H1 (cell line): ENCODE results near the gene DRC1. TPM values are rescaled to one million over a fixed set of nuclear protein-coding genes. Genes with fewer than 3 reads are reported as not detected.

Source experiments
- CTCF ChIA-PET: fragments of 300-600 bp; sonication (Branson Sonifier 250); formaldehyde crosslinking; loops from one replicate; lab custom pipeline; 2021; ENCODE audit not compliant: partially characterized antibody; lab: Charles Lee
- POLR2A ChIA-PET: fragments of 300-600 bp; sonication (Branson Sonifier 250); formaldehyde crosslinking; loops from one replicate; lab custom pipeline; 2021; ENCODE audit warnings: inconsistent platforms; ENCODE audit not compliant: partially characterized antibody; lab: Charles Lee
- DNase-seq, 2 experiments: peaks; one replicate each; pipeline versions ENCODE4 v3.0.0 to v3.0.0-alpha.2; 2010 to 2022; ENCODE audit warnings: low spot score in 2 of 2, low read depth in 1 of 2, mixed read lengths in 1 of 2
- FAIRE-seq: peaks from 2 replicates; lab custom pipeline; 2011; peaks lifted over from hg19 to GRCh38; lab: Jason Lieb, UNC
- H2AFZ ChIP-seq: 2 replicates; pipeline ENCODE4 v1.8.1; 2012; ENCODE audit warnings: low read length, inconsistent platforms
- H2AK5ac ChIP-seq: 2 replicates; pipeline ENCODE4 v1.6.1; 2013; ENCODE audit warnings: low read depth, low read length
- H2BK120ac ChIP-seq: replicated peaks from 2 replicates; pipeline ENCODE3; 2013; ENCODE audit warnings: low read depth, low read length, inconsistent platforms
- H2BK12ac ChIP-seq: 2 replicates; pipeline ENCODE4 v1.6.1; 2013; ENCODE audit warnings: low read depth, low read length
- H2BK15ac ChIP-seq: 2 replicates; pipeline ENCODE4 v1.6.1; 2013; ENCODE audit warnings: low read length
- H2BK20ac ChIP-seq: 2 replicates; pipeline ENCODE4 v1.6.1; 2013; ENCODE audit warnings: low read length
- H2BK5ac ChIP-seq: 2 replicates; pipeline ENCODE4 v1.6.1; 2013; ENCODE audit warnings: low read depth, low read length
- H3K14ac ChIP-seq: 2 replicates; pipeline ENCODE4 v1.6.1; 2013; ENCODE audit warnings: inconsistent platforms; ENCODE audit not compliant: insufficient read length
- H3K18ac ChIP-seq: 2 replicates; pipeline ENCODE4 v1.6.1; 2013; ENCODE audit warnings: low read length; ENCODE audit errors: extremely low read depth
- H3K23ac ChIP-seq: 2 replicates; pipeline ENCODE4 v1.6.1; 2013; ENCODE audit warnings: inconsistent platforms; ENCODE audit not compliant: insufficient read length
- H3K23me2 ChIP-seq: 2 replicates; pipeline ENCODE4 v1.6.1; 2013; ENCODE audit warnings: low read depth, low read length
- H3K27ac ChIP-seq: 2 replicates; pipeline ENCODE4 v1.6.1; 2011; ENCODE audit warnings: low read depth, low read length, inconsistent platforms
- H3K27me3 ChIP-seq, 4 experiments: replicated peaks in 1 of 4; 1 replicate in 1 of 4; 2 replicates in 3 of 4; pipeline versions ENCODE4 v1.6.1 to v1.8.1; 2011 to 2013; ENCODE audit warnings: low read length in 3 of 4, mild to moderate bottlenecking in 3 of 4, inconsistent platforms in 2 of 4, mixed read lengths in 2 of 4, moderate library complexity in 1 of 4; ENCODE audit not compliant: control insufficient read depth in 3 of 4, insufficient read depth in 3 of 4; ENCODE audit errors: extremely low read depth in 1 of 4
- H3K36me3 ChIP-seq, 4 experiments: 2 replicates each; pipeline versions ENCODE4 v1.6.1 to v1.8.1; 2011 to 2013; ENCODE audit warnings: mild to moderate bottlenecking in 4 of 4, low read length in 3 of 4, moderate library complexity in 2 of 4, control low read depth in 1 of 4, inconsistent platforms in 1 of 4; ENCODE audit not compliant: insufficient read depth in 4 of 4, control insufficient read depth in 2 of 4
- H3K4ac ChIP-seq: replicated peaks from 2 replicates; pipeline ENCODE3; 2013; ENCODE audit warnings: low read length, low read depth, mixed read lengths, inconsistent platforms; ENCODE audit not compliant: insufficient read length
- H3K4me1 ChIP-seq, 4 experiments: replicated peaks in 1 of 4; 1 replicate in 1 of 4; 2 replicates in 3 of 4; pipeline versions ENCODE4 v1.6.1 to v1.8.1; 2011 to 2013; ENCODE audit warnings: low read length in 3 of 4, inconsistent platforms in 2 of 4, mixed read lengths in 1 of 4; ENCODE audit not compliant: insufficient read depth in 4 of 4, control insufficient read depth in 3 of 4
- H3K4me2 ChIP-seq, 2 experiments: 2 replicates each; pipeline versions ENCODE4 v1.6.1 to v1.8.1; 2011 to 2013; ENCODE audit warnings: low read depth in 2 of 2, low read length in 2 of 2, control low read depth in 1 of 2, inconsistent platforms in 1 of 2, mild to moderate bottlenecking in 1 of 2; ENCODE audit not compliant: insufficient read depth in 1 of 2
- H3K4me3 ChIP-seq, 4 experiments: fragments of 200-600, 300-600 bp in 1 of 4; sonication (generic), shearing (Covaris generic), sonication (Bioruptor Twin) in 1 of 4; 2 replicates each; pipeline versions ENCODE4 v1.5.1 to v1.8.1; 2011 to 2016; ENCODE audit warnings: low read length in 4 of 4, low read depth in 3 of 4, control low read depth in 2 of 4, inconsistent platforms in 2 of 4, mild to moderate bottlenecking in 2 of 4, mixed read lengths in 1 of 4, moderate library complexity in 1 of 4; ENCODE audit not compliant: insufficient read depth in 2 of 4; ENCODE audit errors: extremely low read depth in 1 of 4
- H3K56ac ChIP-seq: replicated peaks from 2 replicates; pipeline ENCODE3; 2013; ENCODE audit warnings: low read depth, mild to moderate bottlenecking, mixed read lengths, low read length, inconsistent platforms; ENCODE audit not compliant: insufficient read length
- H3K79me1 ChIP-seq: 2 replicates; pipeline ENCODE4 v1.6.1; 2013; ENCODE audit warnings: low read depth, low read length, control low read depth
- H3K79me2 ChIP-seq, 2 experiments: 2 replicates each; pipeline versions ENCODE4 v1.6.1 to v1.8.1; 2012 to 2013; ENCODE audit warnings: low read length in 2 of 2, mild to moderate bottlenecking in 2 of 2, inconsistent platforms in 1 of 2; ENCODE audit not compliant: insufficient read depth in 2 of 2, control insufficient read depth in 1 of 2
- H3K9ac ChIP-seq, 4 experiments: replicated peaks in 1 of 4; 1 replicate in 1 of 4; 2 replicates in 3 of 4; pipeline versions ENCODE4 v1.6.1 to v1.8.1; 2011 to 2013; ENCODE audit warnings: low read depth in 3 of 4, low read length in 3 of 4, control low read depth in 2 of 4, mild to moderate bottlenecking in 2 of 4, moderate library complexity in 2 of 4, inconsistent platforms in 1 of 4; ENCODE audit errors: extremely low read depth in 1 of 4
- H3K9me3 ChIP-seq, 2 experiments: 2 replicates each; pipeline versions ENCODE4 v1.6.1 to v1.8.1; 2012 to 2013; ENCODE audit warnings: mild to moderate bottlenecking in 2 of 2, moderate library complexity in 2 of 2, control low read depth in 1 of 2, inconsistent platforms in 1 of 2, low read depth in 1 of 2, low read length in 1 of 2, mixed read lengths in 1 of 2; ENCODE audit not compliant: insufficient read depth in 2 of 2
- H4K20me1 ChIP-seq, 2 experiments: replicated peaks in 1 of 2; 2 replicates each; pipeline versions ENCODE3 to v1.8.1; 2011 to 2013; ENCODE audit warnings: inconsistent platforms in 2 of 2, low read length in 2 of 2, mild to moderate bottlenecking in 1 of 2; ENCODE audit not compliant: insufficient read depth in 2 of 2, control insufficient read depth in 1 of 2
- H4K5ac ChIP-seq: 2 replicates; pipeline ENCODE4 v1.6.1; 2013; ENCODE audit warnings: low read length, low read depth, mixed read lengths, inconsistent platforms; ENCODE audit not compliant: insufficient read length
- H4K8ac ChIP-seq: 2 replicates; pipeline ENCODE4 v1.8.0; 2013; ENCODE audit warnings: mild to moderate bottlenecking, moderate library complexity, low read length, inconsistent platforms; ENCODE audit not compliant: insufficient read depth; ENCODE audit errors: extremely low read depth
- H4K91ac ChIP-seq: replicated peaks from 2 replicates; pipeline ENCODE3; 2013; ENCODE audit warnings: low read length, mixed read lengths, inconsistent platforms; ENCODE audit not compliant: insufficient read length
- CTBP2 ChIP-seq: IDR thresholded peaks from 2 replicates; pipeline ENCODE4 v1.7.0; 2011; ENCODE audit warnings: borderline replicate concordance, mild to moderate bottlenecking, moderate library complexity, mixed read lengths, low read length; ENCODE audit not compliant: insufficient read depth, insufficient read length
- E2F6 ChIP-seq: IDR thresholded peaks from 2 replicates; pipeline ENCODE4 v1.6.1; 2012; ENCODE audit warnings: inconsistent platforms
- KDM1A ChIP-seq: fragments of 200-600, 300-600 bp; sonication (generic); IDR thresholded peaks from 2 replicates; pipeline ENCODE4 v1.7.1; 2016; ENCODE audit warnings: mild to moderate bottlenecking, low read length, borderline replicate concordance
- NANOG ChIP-seq: IDR thresholded peaks from 2 replicates; pipeline ENCODE4 v1.6.1; 2011; ENCODE audit warnings: low read length, low read depth, mild to moderate bottlenecking, inconsistent platforms; ENCODE audit not compliant: insufficient read depth, poor library complexity, severe bottlenecking
- RNF2 ChIP-seq: fragments of 200-900, 300-1000 bp; sonication (generic); IDR thresholded peaks from 2 replicates; pipeline ENCODE4 v1.7.1; 2016; ENCODE audit warnings: borderline replicate concordance, low read depth, mild to moderate bottlenecking, antibody characterized with exemption, low read length; ENCODE audit not compliant: poor library complexity, severe bottlenecking; ENCODE audit errors: missing control alignments
- SIRT6 ChIP-seq: IDR thresholded peaks from one replicate; pipeline ENCODE4 v1.7.1; 2012; ENCODE audit warnings: low read length, inconsistent platforms
- SP4 ChIP-seq: IDR thresholded peaks from 2 replicates; pipeline ENCODE4 v1.6.1; 2012; ENCODE audit warnings: low read length, inconsistent platforms
- YY1 ChIP-seq: IDR thresholded peaks from 2 replicates; pipeline ENCODE4 v1.6.1; 2011; ENCODE audit warnings: low read depth, mild to moderate bottlenecking, low read length
- WGBS, 2 experiments: shearing (Covaris generic) in 1 of 2; methylation state at CpG; one replicate each; pipeline versions ENCODE4 v1.1.6 to v1.1.7; 2013 to 2015; ENCODE audit warnings: low lambda C conversion rate in 2 of 2, mixed read lengths in 2 of 2, inconsistent platforms in 1 of 2, low coverage in 1 of 2, missing lambda C conversion rate in 1 of 2; ENCODE audit not compliant: insufficient replicate concordance in 2 of 2, insufficient coverage in 1 of 2, insufficient read length in 1 of 2; ENCODE audit errors: extremely low coverage in 1 of 2, missing lambda C conversion rate in 1 of 2; 5-methylcytosine and 5-hydroxymethylcytosine counted together
- polyA plus RNA-seq, 7 experiments: library from polyadenylated mRNA; depleted of rRNA in 3 of 7; stranded (reverse) in 5 of 7; unstranded in 2 of 7; fragments of >200 nt in 5 of 7; fragments of 200-250 nt in 2 of 7; gene quantifications; 1 replicate in 5 of 7; 2 replicates in 1 of 7; 4 replicates in 1 of 7; pipeline versions ENCODE4 v1.2.1 to v1.2.3, GENCODE V29; 2011 to 2013; ENCODE audit warnings: missing spikeins in 2 of 7, mixed read lengths in 2 of 7
- total RNA-seq: library from RNA; stranded (reverse); fragmentation: NEBNext Ultra II Directional; extraction: Animal tissue kit (Norgen Biotek cat#: 25700); gene quantifications from 2 replicates; pipeline ENCODE4 v1.2.1, GENCODE V29; 2021

DRC1 gene
- total and polyA plus RNA-seq, 2 of the 8 experiments (the other 6 are each of a cell fraction or from before 2014, with no cell fraction given): 0.08 TPM; not detected in 1

- Histone ChIP-seq H2BK5ac (no peak overlapping the region; the same call in 1 of the 2 replicates), H3K9ac (peak overlapping the region in 3 of 4 experiments; percentile 14 to 49 (median 40); a peak in 4 of 7 replicates)
- CTCF ChIA-PET: interaction anchor here (0.6 to 5.4 kb wide), 40 partner anchors 8 to 1283 kb away, joined by 3 to 68 read pairs (median 4); partner anchors contain the start of gene OTOF
- TF ChIP-seq SP4: no peak
- peak; percentile 67; the same call in 1 of the 2 replicates for TF ChIP-seq YY1
- no peak for TF ChIP-seq SIRT6
- TF ChIP-seq NANOG: no peak
- TF ChIP-seq KDM1A: 0 out of 2 replicates have a peak, but pooled peaks have one; percentile 9
- TF ChIP-seq E2F6: peak; percentile 84; the same call in 1 of the 2 replicates
- TF ChIP-seq RNF2: no peak
- TF ChIP-seq CTBP2: no peak
These were observed 101.6 kb downstream of the DRC1 start for GRCh38 chr2:26503231-26503880.

More at GRCh38 chr2:26503231-26503880, 101.6 kb downstream of the DRC1 start:
- Histone ChIP-seq H3K56ac (no peak overlapping the region), H2AFZ (peak overlapping the region; percentile 81), H3K4ac (no peak overlapping the region), H3K14ac (no peak overlapping the region), H3K79me2 (no peaks in the 10 kb centered on the region), H3K23me2 (peaks cover 3% of the 10 kb centered on the region; the same call in 1 of the 2 replicates), H2BK15ac (0 out of 2 replicates have a peak overlapping the region, but pooled peaks have one; percentile 88), H3K23ac (no peak overlapping the region), H2AK5ac (no peak overlapping the region), H3K4me3 (peak overlapping the region; percentile 30 to 65 (median 50)), H2BK12ac (peak overlapping the region; percentile 39; the same call in 1 of the 2 replicates), H3K79me1 (no peaks in the 10 kb centered on the region), H4K20me1 (no peaks in the 10 kb centered on the region), H4K5ac (no peak overlapping the region), H3K36me3 (no peaks in the 10 kb centered on the region), H3K4me1 (peaks cover 0 to 7% (median 6%) of the 10 kb centered on the region in 4 experiments; a peak in 4 of 7 replicates), H3K18ac (peak overlapping the region; percentile 73; the same call in 1 of the 2 replicates), H4K8ac (peak overlapping the region; percentile 53; the same call in 1 of the 2 replicates), H3K27ac (no peak overlapping the region), H3K9me3 (no peaks in the 10 kb centered on the region), H4K91ac (peak overlapping the region; percentile 77), H3K4me2 (peak overlapping the region; percentile 62 to 80), H2BK120ac (no peak overlapping the region), H2BK20ac (0 out of 2 replicates have a peak overlapping the region, but pooled peaks have one; percentile 48), H3K27me3 (peaks cover 0 to 18% (median 11%) of the 10 kb centered on the region in 4 experiments; a peak in 6 of 7 replicates)
- POLR2A ChIA-PET: interaction anchor here (0.6 to 1.3 kb wide), 4 partner anchors 8 to 708 kb away, joined by 3 to 5 read pairs (median 4); no protein-coding TSS in a partner anchor
- 5% methylated on average over 37 of the region's 41 CpGs; no CpG with 5 or more reads in 1 of the 2 experiments for WGBS, 2 experiments
- FAIRE-seq: peak; percentile 66
- DNase-seq: peak; percentile 58 to 97
